Measurements from ENCODE around the gene GMNC. TPM values are rescaled to one million over a fixed set of nuclear protein-coding genes. Genes with fewer than 3 reads are reported as not detected.

Gene GMNC
- total RNA-seq = not detected in 2 replicates

GRCh38 chr3:190862209-190863118 is at the start of gene GMNC:
TSS of gene GMNC (minus strand) at chr3:190862694. CDS start at chr3:190862615, 79 bp downstream.

